Inflammatory macrophage (primary cell): ENCODE data around the gene MC5R.

Experiments used
- DNase-seq, 2 donors: peaks; one replicate each; pipeline ENCODE4 v3.0.0-alpha.2; 2020 to 2022
- total RNA-seq, 18 experiments: gene quantifications; one replicate each; lab custom pipeline; 2026; ENCODE audit warnings: mixed read lengths in 6 of 18, inconsistent platforms in 2 of 18; lab: John Stamatoyannopoulos, UW

MC5R gene
- total RNA-seq, result 0 to 0.03 (median 0) reads per million in 18 experiments

GRCh38 chr18:13823707-13824395 is at the start of gene MC5R:
Gene MC5R, plus strand, starts transcription at chr18:13824149. Its CDS starts 1,617 bp downstream, at chr18:13825766.
- peak; percentile 47 to 62 for DNase-seq

GRCh38 chr18:13775058-13775457 is 48.9 kb upstream of the MC5R start:
- no peak for DNase-seq

- DNase-seq, result no peak
These were observed 32.8 kb upstream of the MC5R start for GRCh38 chr18:13791181-13791580.

GRCh38 chr18:13793819-13794218 is 30.1 kb upstream of the MC5R start:
- DNase-seq, result no peak

GRCh38 chr18:13796515-13796914 is 27.4 kb upstream of the MC5R start:
- no peak for DNase-seq

- no peak for DNase-seq
These were observed 26.8 kb upstream of the MC5R start for GRCh38 chr18:13797157-13797611.

GRCh38 chr18:13799396-13799795 is 24.6 kb upstream of the MC5R start:
- DNase-seq, result no peak

GRCh38 chr18:13800505-13801259 is 23.3 kb upstream of the MC5R start:
- DNase-seq, result peak in 1 of 2 donors; percentile 76

- DNase-seq, result peak in 1 of 2 donors; percentile 36
These were observed 22.7 kb upstream of the MC5R start for GRCh38 chr18:13801260-13801601.

GRCh38 chr18:13804305-13804704 is 19.6 kb upstream of the MC5R start:
- no peak for DNase-seq

- no peak for DNase-seq
These were observed 15.5 kb upstream of the MC5R start for GRCh38 chr18:13808294-13809042.

GRCh38 chr18:13809043-13809430 is 14.9 kb upstream of the MC5R start:
- no peak for DNase-seq

- no peak for DNase-seq
These were observed 14.3 kb upstream of the MC5R start for GRCh38 chr18:13809531-13810255.

- DNase-seq, result no peak
These were observed 12.9 kb upstream of the MC5R start for GRCh38 chr18:13810950-13811485.

GRCh38 chr18:13811993-13812392 is 12.0 kb upstream of the MC5R start:
- DNase-seq, result no peak

- peak; percentile 59 to 61 for DNase-seq
These were observed 10.6 kb upstream of the MC5R start for GRCh38 chr18:13813271-13813849.

- DNase-seq, result no peak
These were observed 2.3 kb downstream of the MC5R start for GRCh38 chr18:13826209-13826608.

- DNase-seq, result no peak
These were observed 8.0 kb downstream of the MC5R start for GRCh38 chr18:13831864-13832508.

GRCh38 chr18:13834496-13835015 is 10.6 kb downstream of the MC5R start:
- DNase-seq, result no peak

GRCh38 chr18:13835202-13835601 is 11.3 kb downstream of the MC5R start:
- no peak for DNase-seq

GRCh38 chr18:13836559-13836958 is 12.6 kb downstream of the MC5R start:
- no peak for DNase-seq
